Mucosa of descending colon (tissue), 3 donors: ENCODE data around the gene SLC12A7. TPM values are rescaled to one million over a fixed set of nuclear protein-coding genes. Genes with fewer than 3 reads are reported as not detected.
A peak's percentile ranks its signal among the peaks of the same experiment; 100 is the strongest.

ENCODE experiments used
- ATAC-seq: fragments of 200-7000 bp; cut with Tn5 transposase; one replicate; pipeline ENCODE4 v1.9.1; 2020; ENCODE audit warnings: mild to moderate bottlenecking, moderate library complexity
- DNase-seq, 3 donors: peaks; one replicate each; pipeline ENCODE4 v3.0.0-alpha.2; 2020
- H3K36me3 ChIP-seq: fragments of 200-600 bp; one replicate; pipeline ENCODE4 v1.8.0; 2021; ENCODE audit warnings: low read depth, mild to moderate bottlenecking
- H3K4me1 ChIP-seq: fragments of 200-600 bp; one replicate; pipeline ENCODE4 v1.8.0; 2021; ENCODE audit warnings: low read depth, mild to moderate bottlenecking
- H3K4me3 ChIP-seq: fragments of 200-600 bp; one replicate; pipeline ENCODE4 v1.8.0; 2021; ENCODE audit warnings: mild to moderate bottlenecking
- H3K9me3 ChIP-seq: fragments of 200-600 bp; one replicate; pipeline ENCODE4 v1.8.0; 2021; ENCODE audit warnings: mild to moderate bottlenecking
- intact Hi-C, 2 donors: fragments of 100-400 bp; cut with DNase I in 1 of 2; cut with micrococcal nuclease in 1 of 2; formaldehyde crosslinking; loops; one replicate each; pipeline versions ENCODE4 v1.11.0 to v1.11.1; 2022; cut with DNase I, micrococcal nuclease
- total RNA-seq, 3 donors: library from RNA; stranded (reverse); fragmentation: NEBNext Ultra II Directional in 2 of 3; extraction: Animal tissue kit (Norgen Biotek cat#: 25700) in 2 of 3; gene quantifications; one replicate each; pipeline versions ENCODE4 v1.2.1 to v1.2.4, GENCODE V29; 2021 to 2023
- TF ChIP-seq, protein P1 (sequence below): fragments of 200-600 bp; IDR thresholded peaks from one replicate; pipeline ENCODE4 v1.8.0; 2022; ENCODE audit warnings: antibody characterized with exemption, mild to moderate bottlenecking
- donor health status: DM: no; HTN: no; CAD: no; lungs with moderate emphysema.
- donor health status: DM: no; HTN: no; CAD: no.
- donor health status: DM: no; HTN: yes; CAD: no.

SLC12A7 gene
- total RNA-seq, 3 donors from 2014 or later = 80.5 to 97.4 (median 94.1) TPM

DNA sequence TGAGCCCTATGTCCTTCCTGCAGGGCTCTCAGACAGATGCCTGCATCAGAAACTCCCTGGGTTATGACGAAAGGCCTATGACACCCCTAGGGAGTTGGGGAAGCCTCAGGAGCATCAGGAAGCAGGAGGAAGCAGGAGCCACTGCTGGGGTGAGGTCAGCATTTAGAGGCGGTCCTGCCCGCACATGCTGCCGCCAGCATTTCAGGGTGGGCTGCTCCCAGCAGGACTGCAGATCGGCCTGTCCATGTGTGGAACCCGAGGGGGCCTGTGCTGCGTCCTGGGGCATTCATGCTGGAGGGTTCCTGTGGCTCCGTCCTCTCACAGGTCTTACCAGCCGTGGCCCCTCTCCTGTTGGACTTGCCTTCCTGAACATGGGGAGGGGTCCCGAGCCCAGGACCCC, 96.4 kb downstream of the SLC12A7 start:
- ATAC-seq (no peak), DNase-seq (no peak)
- H3K36me3 ChIP-seq = no peaks in the 10 kb centered on the region
- intact Hi-C loops = no loop called here
- no peaks in the 10 kb centered on the region for H3K9me3 ChIP-seq
- H3K4me1 ChIP-seq = no peaks in the 10 kb centered on the region
- no peak overlapping the region for H3K4me3 ChIP-seq
- TF ChIP-seq, protein P1, sequence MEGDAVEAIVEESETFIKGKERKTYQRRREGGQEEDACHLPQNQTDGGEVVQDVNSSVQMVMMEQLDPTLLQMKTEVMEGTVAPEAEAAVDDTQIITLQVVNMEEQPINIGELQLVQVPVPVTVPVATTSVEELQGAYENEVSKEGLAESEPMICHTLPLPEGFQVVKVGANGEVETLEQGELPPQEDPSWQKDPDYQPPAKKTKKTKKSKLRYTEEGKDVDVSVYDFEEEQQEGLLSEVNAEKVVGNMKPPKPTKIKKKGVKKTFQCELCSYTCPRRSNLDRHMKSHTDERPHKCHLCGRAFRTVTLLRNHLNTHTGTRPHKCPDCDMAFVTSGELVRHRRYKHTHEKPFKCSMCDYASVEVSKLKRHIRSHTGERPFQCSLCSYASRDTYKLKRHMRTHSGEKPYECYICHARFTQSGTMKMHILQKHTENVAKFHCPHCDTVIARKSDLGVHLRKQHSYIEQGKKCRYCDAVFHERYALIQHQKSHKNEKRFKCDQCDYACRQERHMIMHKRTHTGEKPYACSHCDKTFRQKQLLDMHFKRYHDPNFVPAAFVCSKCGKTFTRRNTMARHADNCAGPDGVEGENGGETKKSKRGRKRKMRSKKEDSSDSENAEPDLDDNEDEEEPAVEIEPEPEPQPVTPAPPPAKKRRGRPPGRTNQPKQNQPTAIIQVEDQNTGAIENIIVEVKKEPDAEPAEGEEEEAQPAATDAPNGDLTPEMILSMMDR = no peak

DNA sequence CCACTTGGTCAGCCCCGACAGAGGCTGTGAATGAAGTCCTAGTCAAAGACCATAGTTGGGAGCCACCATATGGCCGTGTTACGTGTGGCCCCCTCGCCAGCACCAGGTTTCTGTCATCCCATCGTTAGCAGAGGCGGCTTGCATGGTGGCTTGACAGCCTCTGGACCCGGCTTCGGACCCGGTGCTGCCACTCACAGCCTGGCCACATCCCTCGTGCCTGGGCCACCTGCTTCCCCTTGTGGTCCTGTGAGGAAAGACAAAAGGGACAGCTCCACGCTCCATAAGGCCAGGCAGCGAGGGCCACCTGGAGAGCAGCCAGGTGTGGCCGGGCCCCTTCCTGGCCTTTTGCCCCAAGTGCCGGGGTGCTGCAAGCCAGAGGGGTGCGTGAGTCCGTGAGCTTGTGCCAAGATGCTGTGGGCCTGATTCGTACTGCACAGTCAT, 97.1 kb downstream of the SLC12A7 start:
- ATAC-seq (no peak), DNase-seq (peak in 1 of 3 donors; percentile 31)
- Histone ChIP-seq H3K9me3 (no peaks in the 10 kb centered on the region), H3K4me3 (no peak overlapping the region), H3K36me3 (no peaks in the 10 kb centered on the region), H3K4me1 (no peaks in the 10 kb centered on the region)
- TF ChIP-seq, protein P1 = no peak
- intact Hi-C loops = no loop called here

DNA sequence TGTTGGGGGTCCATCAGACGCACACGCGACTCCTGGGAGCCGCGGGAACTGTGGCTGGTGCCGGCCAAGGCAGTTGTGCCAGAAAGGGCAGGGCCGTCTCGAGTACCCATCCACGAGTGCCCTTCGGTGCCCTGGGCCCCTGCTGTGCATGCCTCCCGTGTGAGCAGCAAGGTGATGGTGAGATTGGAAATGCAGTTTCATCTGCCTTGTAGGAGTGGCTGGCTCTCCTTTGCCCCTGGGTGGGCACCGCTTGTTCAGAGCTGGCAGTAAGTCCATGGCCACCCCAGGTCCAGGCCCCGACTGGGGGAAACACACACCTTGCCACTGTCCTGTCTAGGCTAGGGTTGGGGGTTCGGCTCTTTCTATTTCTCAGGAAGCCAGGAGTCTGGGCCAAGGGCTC, 97.5 kb downstream of the SLC12A7 start:
- DNase-seq (peak in 1 of 3 donors; percentile 35), ATAC-seq (no peak)
- intact Hi-C loops = no loop called here
- peaks cover 4% of the 10 kb centered on the region for H3K4me1 ChIP-seq
- H3K9me3 ChIP-seq = no peaks in the 10 kb centered on the region
- H3K4me3 ChIP-seq = no peak overlapping the region
- TF ChIP-seq, protein P1 = no peak
- no peaks in the 10 kb centered on the region for H3K36me3 ChIP-seq

DNA sequence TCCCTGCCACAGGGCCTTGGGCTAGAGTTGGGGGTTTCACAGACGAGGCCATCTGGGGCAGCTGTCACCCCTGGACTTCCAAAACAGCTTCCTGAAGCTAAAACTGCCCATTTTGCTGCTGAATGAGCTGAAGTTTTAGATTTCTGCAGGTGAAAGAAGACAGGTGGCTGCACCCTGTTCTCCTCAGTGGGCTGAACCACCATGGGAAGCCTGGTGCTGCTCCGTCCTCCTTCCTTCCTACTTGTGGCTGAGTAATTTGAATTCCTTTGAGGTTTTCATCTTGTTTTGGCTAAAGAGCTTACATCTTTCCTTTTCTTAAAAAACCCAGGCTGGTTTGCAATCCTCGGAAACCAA, 97.9 kb downstream of the SLC12A7 start:
- ATAC-seq (no peak), DNase-seq (no peak)
- no peaks in the 10 kb centered on the region for H3K36me3 ChIP-seq
- peaks cover 6% of the 10 kb centered on the region for H3K4me1 ChIP-seq
- H3K4me3 ChIP-seq = no peak overlapping the region
- H3K9me3 ChIP-seq = no peaks in the 10 kb centered on the region
- TF ChIP-seq, protein P1 = no peak
- intact Hi-C loops = no loop called here

DNA sequence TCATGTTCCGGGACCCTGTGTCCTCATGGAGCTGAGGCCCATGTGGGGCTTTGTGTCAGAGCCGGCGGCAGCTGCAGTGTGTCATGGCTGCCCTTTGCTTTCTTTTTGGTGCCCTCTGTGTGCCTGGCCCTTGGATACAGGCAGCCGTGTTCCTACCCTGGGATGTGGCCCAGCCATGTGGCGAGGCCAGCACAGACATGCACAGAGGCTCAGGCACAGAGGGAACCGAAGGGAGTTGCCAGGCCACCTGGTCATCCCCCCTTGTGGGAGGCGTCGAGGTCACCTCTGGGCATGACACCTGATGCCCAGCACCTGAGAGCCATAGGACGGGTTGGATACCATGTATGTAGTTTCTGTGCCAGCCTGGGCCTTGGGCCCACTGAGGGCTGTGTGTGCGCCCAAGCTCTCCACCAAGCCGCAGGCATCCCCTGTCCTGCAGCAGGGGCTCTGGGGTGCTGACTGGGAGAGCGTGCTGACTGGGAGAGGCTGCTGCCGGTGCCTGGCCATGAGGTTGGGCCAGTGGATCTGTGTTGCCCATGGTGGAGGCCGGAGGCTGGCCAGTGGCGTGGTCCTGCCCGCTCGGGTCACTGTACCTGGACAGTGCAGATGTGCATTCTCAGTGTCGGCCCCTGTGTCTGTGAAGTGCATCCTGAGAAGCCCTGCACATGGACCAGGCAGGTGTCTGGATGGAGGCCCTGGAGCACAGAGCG, 98.5 kb downstream of the SLC12A7 start:
- TF ChIP-seq, protein P1 = no peak
- no peak overlapping the region for H3K4me3 ChIP-seq
- peaks cover 6% of the 10 kb centered on the region for H3K4me1 ChIP-seq
- no peaks in the 10 kb centered on the region for H3K9me3 ChIP-seq
- no peaks in the 10 kb centered on the region for H3K36me3 ChIP-seq
- intact Hi-C loops = no loop called here
- DNase-seq = peak in 1 of 3 donors; percentile 43
- no peak for ATAC-seq

DNA sequence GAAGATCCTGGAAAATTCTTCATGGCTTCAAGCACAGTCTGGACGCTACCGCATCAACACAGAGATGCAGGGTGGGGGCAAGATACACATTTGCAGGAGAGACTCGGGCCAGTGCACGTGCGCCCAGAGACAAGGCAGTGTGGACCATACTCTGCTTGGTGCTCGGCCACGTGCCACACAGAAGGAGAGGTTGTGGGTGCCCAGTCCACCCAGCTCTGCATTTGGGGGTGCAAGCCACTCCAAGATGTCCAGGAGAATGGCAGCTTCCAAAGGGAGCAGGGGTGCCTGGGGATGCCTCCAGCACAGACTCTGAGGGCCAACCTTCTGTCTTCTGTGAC, 99.0 kb downstream of the SLC12A7 start:
- ATAC-seq (no peak), DNase-seq (no peak)
- Histone ChIP-seq H3K9me3 (no peaks in the 10 kb centered on the region), H3K4me1 (peaks cover 6% of the 10 kb centered on the region), H3K4me3 (no peak overlapping the region), H3K36me3 (no peaks in the 10 kb centered on the region)
- intact Hi-C loops = no loop called here
- TF ChIP-seq, protein P1 = no peak
